Measurements from ENCODE around the gene ITGAV. TPM values are rescaled to one million over a fixed set of nuclear protein-coding genes. Genes with fewer than 3 reads are reported as not detected.
A peak's percentile ranks its signal among the peaks of the same experiment; 100 is the strongest.

The ITGAV gene
- total and polyA plus RNA-seq, 8 donors: 9.0 to 83.3 (median 29.4) TPM

DNA sequence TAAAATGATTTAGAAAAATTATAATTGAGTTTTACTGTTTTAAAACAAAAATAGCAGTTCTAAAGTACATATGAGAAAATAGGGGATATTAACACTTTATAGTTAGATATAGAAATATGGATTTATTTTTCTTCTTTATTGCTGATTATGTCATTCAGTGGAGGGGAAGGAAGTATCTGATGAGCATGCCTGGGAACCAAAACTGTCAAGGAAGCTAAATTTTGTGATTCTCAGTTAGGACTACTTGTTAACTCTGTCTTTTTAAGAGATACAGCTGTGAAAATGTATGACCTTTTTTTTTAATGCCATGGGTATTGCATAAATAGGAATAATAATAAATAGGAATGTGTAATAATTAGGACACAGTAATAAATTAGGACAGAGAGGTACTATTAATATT is 44.8 kb downstream of the ITGAV start:
- H3K36me3 ChIP-seq: no peaks in the 10 kb centered on the region
- intact Hi-C loops (cut with DNase I): no loop called here
- H3K27ac ChIP-seq: no peak overlapping the region
- FAIRE-seq (no peak), DNase-seq (no peak), ATAC-seq (no peak)
- TF ChIP-seq, protein P1, sequence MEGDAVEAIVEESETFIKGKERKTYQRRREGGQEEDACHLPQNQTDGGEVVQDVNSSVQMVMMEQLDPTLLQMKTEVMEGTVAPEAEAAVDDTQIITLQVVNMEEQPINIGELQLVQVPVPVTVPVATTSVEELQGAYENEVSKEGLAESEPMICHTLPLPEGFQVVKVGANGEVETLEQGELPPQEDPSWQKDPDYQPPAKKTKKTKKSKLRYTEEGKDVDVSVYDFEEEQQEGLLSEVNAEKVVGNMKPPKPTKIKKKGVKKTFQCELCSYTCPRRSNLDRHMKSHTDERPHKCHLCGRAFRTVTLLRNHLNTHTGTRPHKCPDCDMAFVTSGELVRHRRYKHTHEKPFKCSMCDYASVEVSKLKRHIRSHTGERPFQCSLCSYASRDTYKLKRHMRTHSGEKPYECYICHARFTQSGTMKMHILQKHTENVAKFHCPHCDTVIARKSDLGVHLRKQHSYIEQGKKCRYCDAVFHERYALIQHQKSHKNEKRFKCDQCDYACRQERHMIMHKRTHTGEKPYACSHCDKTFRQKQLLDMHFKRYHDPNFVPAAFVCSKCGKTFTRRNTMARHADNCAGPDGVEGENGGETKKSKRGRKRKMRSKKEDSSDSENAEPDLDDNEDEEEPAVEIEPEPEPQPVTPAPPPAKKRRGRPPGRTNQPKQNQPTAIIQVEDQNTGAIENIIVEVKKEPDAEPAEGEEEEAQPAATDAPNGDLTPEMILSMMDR (IDR thresholded peaks at IDR 0.05): no peak
- H3K27me3 ChIP-seq: no peaks in the 10 kb centered on the region
- no peak overlapping the region for H3K4me3 ChIP-seq
- H3K9me3 ChIP-seq: no peaks in the 10 kb centered on the region
- peaks cover 0 to 16% (median 0%) of the 10 kb centered on the region in 3 donors for H3K4me1 ChIP-seq

DNA sequence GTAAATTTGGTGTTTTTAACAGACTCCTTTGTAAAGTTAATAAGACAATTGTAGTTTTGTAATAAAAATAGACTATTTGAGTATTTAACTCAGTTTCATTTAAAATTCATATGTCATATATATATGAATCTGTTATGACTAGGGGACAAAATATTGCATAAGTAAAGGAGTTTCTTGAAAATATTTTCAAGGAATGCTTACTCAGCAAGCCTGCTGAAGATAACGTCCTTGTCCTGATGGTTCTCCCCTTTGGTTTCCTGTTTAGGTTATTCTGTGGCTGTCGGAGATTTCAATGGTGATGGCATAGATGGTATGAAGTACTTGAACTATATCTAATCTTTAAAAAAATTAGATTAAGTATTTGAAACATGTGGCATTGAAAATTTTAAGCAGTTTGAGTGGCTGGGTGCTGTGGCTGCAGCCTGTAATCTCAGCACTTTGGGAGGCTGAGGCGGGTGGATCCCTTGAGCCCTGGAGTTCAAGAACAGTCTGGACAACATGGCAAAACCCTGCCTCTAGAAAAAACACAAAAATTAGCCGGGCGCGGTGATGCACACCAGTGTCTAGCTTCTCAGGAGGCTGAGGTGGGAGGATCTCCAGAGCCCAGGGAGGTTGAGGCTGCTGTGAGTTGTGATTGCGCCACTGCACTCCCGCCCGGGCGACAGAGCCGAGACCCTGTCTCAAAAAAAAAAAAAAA is 47.1 kb downstream of the ITGAV start:
- H3K27ac ChIP-seq: no peak overlapping the region
- H3K27me3 ChIP-seq: no peaks in the 10 kb centered on the region
- DNase-seq: peak in 1 of 6 donors; percentile 14
- intact Hi-C loops (cut with DNase I): no loop called here
- ATAC-seq: no peak
- no peak for FAIRE-seq
- no peaks in the 10 kb centered on the region for H3K9me3 ChIP-seq
- TF ChIP-seq, protein P1 (IDR thresholded peaks at IDR 0.05): no peak
- H3K4me1 ChIP-seq: no peaks in the 10 kb centered on the region
- H3K4me3 ChIP-seq: no peak overlapping the region
- H3K36me3 ChIP-seq: no peaks in the 10 kb centered on the region
- 95 to 97% methylated on average over 11 of the region's 11 CpGs for WGBS, 2 donors

GRCh38 chr2:186637497-186637800 is 47.6 kb downstream of the ITGAV start:
- H3K27ac ChIP-seq: no peak overlapping the region
- DNase-seq (no peak), ATAC-seq (peak in 1 of 4 donors; percentile 43), FAIRE-seq (no peak)
- TF ChIP-seq, protein P1 (IDR thresholded peaks at IDR 0.05): no peak
- no peaks in the 10 kb centered on the region for H3K27me3 ChIP-seq
- no peak overlapping the region for H3K4me3 ChIP-seq
- no peaks in the 10 kb centered on the region for H3K4me1 ChIP-seq
- H3K9me3 ChIP-seq: no peaks in the 10 kb centered on the region
- no peaks in the 10 kb centered on the region for H3K36me3 ChIP-seq
- intact Hi-C loops (cut with DNase I): no loop called here

DNA sequence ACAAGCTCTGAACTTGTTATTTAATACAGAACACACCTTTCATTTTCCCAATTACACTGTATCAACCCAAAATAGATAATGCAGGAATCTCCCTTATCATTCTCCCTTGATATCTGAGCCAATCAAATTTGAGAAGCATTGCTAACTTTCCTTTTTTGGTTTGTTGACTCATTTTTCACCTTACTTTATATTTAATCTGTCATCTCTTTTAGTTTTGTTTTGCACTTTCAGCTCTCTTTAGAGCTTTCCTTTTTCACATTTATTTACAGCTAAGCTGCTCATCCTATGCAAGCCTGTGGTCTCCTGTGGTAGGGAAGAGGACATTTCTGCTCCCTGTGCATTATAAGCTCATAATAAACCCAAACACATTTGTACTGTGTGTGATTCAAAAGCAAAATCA is 50.1 kb downstream of the ITGAV start:
- no peak overlapping the region for H3K27ac ChIP-seq
- intact Hi-C loops (cut with DNase I): loop anchor here in 2 of 3 donors (5.0 to 10.0 kb wide), 2 partner anchors 135 to 138 kb away; no protein-coding TSS in a partner anchor
- DNase-seq: no peak
- TF ChIP-seq, protein P1 (IDR thresholded peaks at IDR 0.05): no peak
- H3K4me1 ChIP-seq: no peaks in the 10 kb centered on the region
- peaks cover 0 to 9% (median 5%) of the 10 kb centered on the region in 3 donors for H3K36me3 ChIP-seq
- no peaks in the 10 kb centered on the region for H3K27me3 ChIP-seq
- no peak overlapping the region for H3K4me3 ChIP-seq
- FAIRE-seq: no peak
- no peaks in the 10 kb centered on the region for H3K9me3 ChIP-seq
- ATAC-seq: no peak

DNA sequence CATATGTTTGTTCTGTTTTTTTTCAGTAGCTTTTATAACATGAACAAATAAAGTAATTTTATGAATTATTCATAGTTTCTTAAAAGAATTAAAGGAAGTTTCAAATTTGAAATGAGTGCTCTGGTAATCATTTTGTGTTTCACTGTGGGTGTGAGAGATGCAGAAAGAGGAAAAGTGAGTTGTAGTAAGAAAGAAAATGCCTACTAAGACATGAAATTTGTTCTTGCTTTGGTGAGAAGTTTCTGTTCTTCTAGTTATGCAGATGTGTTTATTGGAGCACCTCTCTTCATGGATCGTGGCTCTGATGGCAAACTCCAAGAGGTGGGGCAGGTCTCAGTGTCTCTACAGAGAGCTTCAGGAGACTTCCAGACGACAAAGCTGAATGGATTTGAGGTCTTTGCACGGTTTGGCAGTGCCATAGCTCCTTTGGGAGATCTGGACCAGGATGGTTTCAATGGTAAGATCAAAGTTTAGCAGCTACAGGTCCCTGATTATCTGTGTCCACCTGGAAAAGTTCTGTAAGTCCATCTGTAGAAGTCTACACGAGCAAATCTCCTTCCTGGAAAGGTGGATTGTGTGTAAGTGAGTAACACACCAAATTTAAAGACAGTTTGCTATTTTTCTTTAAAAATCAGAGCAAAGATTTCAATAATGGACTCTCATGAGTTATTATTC is 51.4 kb downstream of the ITGAV start:
- no peak for DNase-seq
- H3K4me1 ChIP-seq: no peaks in the 10 kb centered on the region
- TF ChIP-seq, protein P1 (IDR thresholded peaks at IDR 0.05): no peak
- H3K4me3 ChIP-seq: no peak overlapping the region
- FAIRE-seq: no peak
- H3K27ac ChIP-seq: no peak overlapping the region
- intact Hi-C loops (cut with DNase I): loop anchor here in 2 of 3 donors (5.0 to 10.0 kb wide), 2 partner anchors 136 to 139 kb away; no protein-coding TSS in a partner anchor
- no peaks in the 10 kb centered on the region for H3K27me3 ChIP-seq
- no peaks in the 10 kb centered on the region for H3K9me3 ChIP-seq
- 48 to 53% methylated on average over 4 of the region's 4 CpGs for WGBS, 2 donors
- peak; percentile 18 to 33 (median 24) for ATAC-seq
- H3K36me3 ChIP-seq: peaks cover 0 to 9% (median 5%) of the 10 kb centered on the region in 3 donors

Measured in pancreas (tissue), 10 donors.